Measurements from ENCODE around the gene WDFY2.

DNA sequence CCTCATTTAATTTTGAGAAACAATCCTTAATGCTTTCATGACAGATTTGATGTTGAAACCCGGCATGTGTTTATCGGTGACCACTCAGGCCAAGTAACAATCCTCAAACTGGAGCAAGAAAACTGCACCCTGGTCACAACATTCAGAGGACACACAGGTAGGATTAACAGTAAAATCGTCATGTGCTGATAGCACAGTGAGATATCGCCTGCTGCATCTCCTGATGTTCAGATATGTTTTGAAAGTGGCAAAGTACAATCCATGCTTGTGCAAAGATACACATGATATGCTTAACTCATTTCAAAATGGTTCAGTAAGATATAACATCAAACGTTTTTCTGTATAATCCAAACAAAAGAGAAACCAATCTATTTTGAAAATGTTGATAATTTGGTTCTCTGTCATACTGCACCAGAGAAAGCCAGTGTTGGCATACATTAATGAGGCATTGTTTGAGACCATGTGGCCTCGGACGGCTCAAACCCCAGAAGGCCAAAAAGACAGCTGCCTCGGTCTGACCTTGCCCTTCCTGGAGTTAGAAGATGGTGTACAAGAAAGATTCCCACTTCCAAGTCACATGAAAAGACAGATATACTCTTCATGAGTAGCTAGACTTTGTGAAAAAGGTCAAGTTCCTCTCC is 143.5 kb downstream of the WDFY2 start:
- TF ChIP-seq, protein P1, sequence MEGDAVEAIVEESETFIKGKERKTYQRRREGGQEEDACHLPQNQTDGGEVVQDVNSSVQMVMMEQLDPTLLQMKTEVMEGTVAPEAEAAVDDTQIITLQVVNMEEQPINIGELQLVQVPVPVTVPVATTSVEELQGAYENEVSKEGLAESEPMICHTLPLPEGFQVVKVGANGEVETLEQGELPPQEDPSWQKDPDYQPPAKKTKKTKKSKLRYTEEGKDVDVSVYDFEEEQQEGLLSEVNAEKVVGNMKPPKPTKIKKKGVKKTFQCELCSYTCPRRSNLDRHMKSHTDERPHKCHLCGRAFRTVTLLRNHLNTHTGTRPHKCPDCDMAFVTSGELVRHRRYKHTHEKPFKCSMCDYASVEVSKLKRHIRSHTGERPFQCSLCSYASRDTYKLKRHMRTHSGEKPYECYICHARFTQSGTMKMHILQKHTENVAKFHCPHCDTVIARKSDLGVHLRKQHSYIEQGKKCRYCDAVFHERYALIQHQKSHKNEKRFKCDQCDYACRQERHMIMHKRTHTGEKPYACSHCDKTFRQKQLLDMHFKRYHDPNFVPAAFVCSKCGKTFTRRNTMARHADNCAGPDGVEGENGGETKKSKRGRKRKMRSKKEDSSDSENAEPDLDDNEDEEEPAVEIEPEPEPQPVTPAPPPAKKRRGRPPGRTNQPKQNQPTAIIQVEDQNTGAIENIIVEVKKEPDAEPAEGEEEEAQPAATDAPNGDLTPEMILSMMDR (IDR thresholded peaks at IDR 0.05; ENCODE audit: insufficient read depth, low read depth, low read length) = no peak
- TF ChIP-seq EZH2 (IDR thresholded peaks at IDR 0.05; ENCODE audit: insufficient read depth, low read length) = no peak
